ENCODE data around the gene FAM163A. TPM values are rescaled to one million over a fixed set of nuclear protein-coding genes. Genes with fewer than 3 reads are reported as not detected.
A peak's percentile ranks its signal among the peaks of the same experiment; 100 is the strongest.
"Not testable (repeated sequence)": the region's sequence is repeated elsewhere in the genome, so short reads cannot be mapped to it uniquely, and the experiment has no call there.

The FAM163A gene
- not detected for total RNA-seq
- not detected for polyA plus RNA-seq (ENCODE audit: insufficient read depth, low read depth, low replicate concordance)
- long read RNA-seq, donor 1 = 0 reads
- long read RNA-seq, donor 2 = 0 reads
- long read RNA-seq, donor 3 = 0 reads
- long read RNA-seq, donor 4 = 0 reads
- long read RNA-seq, donor 5 = 0 reads
- long read RNA-seq, donor 6 = 0 reads
- long read RNA-seq, donor 7 = 0 reads
- long read RNA-seq, donor 8 = 0 reads
- long read RNA-seq, donor 9 = 0 reads
- long read RNA-seq, donor 10 = 0 reads

GRCh38 chr1:179742717-179743678, at the start of gene FAM163A:
Gene FAM163A (plus strand): TSS chr1:179743291. CDS start chr1:179813098, 69,807 bp downstream.
- Histone ChIP-seq H3K9ac (ENCODE audit: low read length in 3 of 3) (no peak within 1 kb of the TSS), H3K36me3 (ENCODE audit: control insufficient read depth in 2 of 3, insufficient read depth in 3 of 3, low read length in 3 of 3) (no peaks in the 10 kb centered on the region), H3K27me3 (ENCODE audit: control insufficient read depth, insufficient read depth, low read length) (peaks cover 23% of the 10 kb centered on the region), H3K9me3 (ENCODE audit: control insufficient read depth in 2 of 3, insufficient read depth in 1 of 3, low read length in 3 of 3) (no peaks in the 10 kb centered on the region), H3K4me3 (ENCODE audit: low read length in 3 of 3) (no peak within 1 kb of the TSS), H3K27ac (ENCODE audit: low read depth in 2 of 2, low read length in 2 of 2) (no peak within 1 kb of the TSS), H3K4me1 (ENCODE audit: control insufficient read depth in 2 of 3, insufficient read depth in 2 of 3, low read depth in 1 of 3, low read length in 3 of 3) (peaks cover 0 to 3% (median 0%) of the 10 kb centered on the region in 3 donors)
- no peak for FAIRE-seq
- intact Hi-C loops (cut with DNase I) = no loop called here
- DNase-seq = peak in 4 of 5 donors; percentile 39 to 68 (median 42)
- no peak for TF ChIP-seq CTCF (IDR thresholded peaks at IDR 0.05; ENCODE audit: borderline replicate concordance, extremely low read depth, insufficient read depth)

- DNase-seq; intact Hi-C loops (cut with DNase I); H3K27me3 ChIP-seq (ENCODE audit: control insufficient read depth, insufficient read depth, low read length); H3K9me3 ChIP-seq (ENCODE audit: control insufficient read depth in 2 of 3, insufficient read depth in 1 of 3, low read length in 3 of 3); H3K36me3 ChIP-seq (ENCODE audit: control insufficient read depth in 2 of 3, insufficient read depth in 3 of 3, low read length in 3 of 3); H3K27ac ChIP-seq (ENCODE audit: low read depth in 2 of 2, low read length in 2 of 2); FAIRE-seq; H3K4me1 ChIP-seq (ENCODE audit: control insufficient read depth in 2 of 3, insufficient read depth in 2 of 3, low read depth in 1 of 3, low read length in 3 of 3); H3K9ac ChIP-seq (ENCODE audit: low read length in 3 of 3); H3K4me3 ChIP-seq (ENCODE audit: low read length in 3 of 3): not testable (repeated sequence)
Observed at GRCh38 chr1:179694530-179694929, 48.6 kb upstream of the FAM163A start.

GRCh38 chr1:179702946-179703539, 40.0 kb upstream of the FAM163A start:
- Histone ChIP-seq H3K4me3 (ENCODE audit: low read length in 3 of 3) (no peak overlapping the region), H3K9me3 (ENCODE audit: control insufficient read depth in 2 of 3, insufficient read depth in 1 of 3, low read length in 3 of 3) (no peaks in the 10 kb centered on the region), H3K36me3 (ENCODE audit: control insufficient read depth in 2 of 3, insufficient read depth in 3 of 3, low read length in 3 of 3) (no peaks in the 10 kb centered on the region), H3K9ac (ENCODE audit: low read length in 3 of 3) (no peak overlapping the region), H3K27me3 (ENCODE audit: control insufficient read depth, insufficient read depth, low read length) (no peaks in the 10 kb centered on the region), H3K4me1 (ENCODE audit: control insufficient read depth in 2 of 3, insufficient read depth in 2 of 3, low read depth in 1 of 3, low read length in 3 of 3) (peaks cover 0 to 3% (median 0%) of the 10 kb centered on the region in 3 donors), H3K27ac (ENCODE audit: low read depth in 2 of 2, low read length in 2 of 2) (no peak overlapping the region)
- intact Hi-C loops (cut with DNase I) = no loop called here
- FAIRE-seq (no peak), DNase-seq (no peak)
- TF ChIP-seq CTCF (IDR thresholded peaks at IDR 0.05; ENCODE audit: borderline replicate concordance, extremely low read depth, insufficient read depth) = no peak

Data from kidney (tissue), 22 donors.